RWPE2 (cell line): ENCODE results near the gene RTN4R.

Experiments used
- ATAC-seq: fragments of 200-7000 bp; cut with Tn5 transposase; 3 replicates; pipeline ENCODE4 v1.9.1; 2021; ENCODE audit warnings: low read depth
- DNase-seq: peaks from one replicate; pipeline ENCODE4 v3.0.0-alpha.2; 2020; ENCODE audit warnings: low spot score
- H3K27ac ChIP-seq: fragments of 450-650 bp; 2 replicates; pipeline ENCODE4 v1.5.1; 2017; ENCODE audit warnings: mild to moderate bottlenecking; ENCODE audit not compliant: poor library complexity, severe bottlenecking
- H3K27me3 ChIP-seq: fragments of 250-450 bp; sonication (Bioruptor Pico); 2 replicates; pipeline ENCODE4 v1.5.1; 2021; ENCODE audit warnings: mild to moderate bottlenecking, moderate library complexity; ENCODE audit not compliant: insufficient read depth, poor library complexity, severe bottlenecking
- H3K36me3 ChIP-seq: fragments of 250-450 bp; sonication (Bioruptor Pico); 2 replicates; pipeline ENCODE4 v1.5.1; 2020; ENCODE audit warnings: low read depth, mild to moderate bottlenecking, moderate library complexity
- H3K4me1 ChIP-seq: fragments of 250-450 bp; sonication (Bioruptor Pico); 2 replicates; pipeline ENCODE4 v1.5.1; 2021; ENCODE audit warnings: mild to moderate bottlenecking, moderate library complexity; ENCODE audit not compliant: insufficient read depth, poor library complexity, severe bottlenecking
- H3K4me3 ChIP-seq: fragments of 250-450 bp; sonication (Bioruptor Pico); 2 replicates; pipeline ENCODE4 v1.5.1; 2021; ENCODE audit warnings: mild to moderate bottlenecking, moderate library complexity; ENCODE audit not compliant: severe bottlenecking
- H3K9me3 ChIP-seq: fragments of 250-450 bp; sonication (Bioruptor Pico); 2 replicates; pipeline ENCODE4 v1.5.1; 2021; ENCODE audit warnings: mild to moderate bottlenecking, moderate library complexity; ENCODE audit not compliant: severe bottlenecking
- TF ChIP-seq, protein P1 (sequence below): fragments of 450-650 bp; IDR thresholded peaks from one replicate; pipeline ENCODE4 v1.5.1; 2017; ENCODE audit warnings: mild to moderate bottlenecking, moderate library complexity; ENCODE audit not compliant: poor library complexity, severe bottlenecking

The RTN4R gene

DNA sequence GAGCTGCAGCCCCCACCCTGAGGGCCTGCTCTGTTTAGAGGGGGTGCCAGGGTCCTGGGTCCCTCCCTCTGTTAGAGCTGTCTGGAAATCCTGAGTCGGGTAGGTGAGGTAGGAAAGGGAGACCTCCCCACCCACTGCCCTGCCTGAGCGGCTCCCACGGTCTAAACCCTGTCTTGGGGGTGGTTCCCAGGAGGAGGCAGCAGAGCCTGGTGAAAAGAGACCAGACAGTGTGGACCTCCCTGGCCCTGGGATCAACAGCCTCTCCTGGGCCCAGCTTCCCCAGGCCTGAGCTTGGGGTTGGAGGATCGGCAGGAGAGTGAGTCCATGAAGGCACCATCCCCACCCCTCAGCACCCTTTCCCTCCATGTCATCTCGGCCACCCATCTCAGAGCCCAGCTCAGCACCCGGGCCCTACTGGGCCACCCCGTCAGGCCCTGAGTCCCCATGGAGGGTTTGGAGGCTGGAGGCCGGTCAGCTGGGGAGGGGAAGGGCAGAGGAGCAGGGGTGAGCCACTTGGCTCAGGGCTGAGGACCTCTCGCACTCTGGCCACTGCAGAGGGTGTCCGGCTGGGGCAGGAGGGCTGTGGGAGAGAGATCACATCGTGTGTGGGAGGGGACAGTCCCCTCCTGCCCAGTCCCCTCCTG lies 37.2 kb downstream of the RTN4R start:
- TF ChIP-seq, protein P1, sequence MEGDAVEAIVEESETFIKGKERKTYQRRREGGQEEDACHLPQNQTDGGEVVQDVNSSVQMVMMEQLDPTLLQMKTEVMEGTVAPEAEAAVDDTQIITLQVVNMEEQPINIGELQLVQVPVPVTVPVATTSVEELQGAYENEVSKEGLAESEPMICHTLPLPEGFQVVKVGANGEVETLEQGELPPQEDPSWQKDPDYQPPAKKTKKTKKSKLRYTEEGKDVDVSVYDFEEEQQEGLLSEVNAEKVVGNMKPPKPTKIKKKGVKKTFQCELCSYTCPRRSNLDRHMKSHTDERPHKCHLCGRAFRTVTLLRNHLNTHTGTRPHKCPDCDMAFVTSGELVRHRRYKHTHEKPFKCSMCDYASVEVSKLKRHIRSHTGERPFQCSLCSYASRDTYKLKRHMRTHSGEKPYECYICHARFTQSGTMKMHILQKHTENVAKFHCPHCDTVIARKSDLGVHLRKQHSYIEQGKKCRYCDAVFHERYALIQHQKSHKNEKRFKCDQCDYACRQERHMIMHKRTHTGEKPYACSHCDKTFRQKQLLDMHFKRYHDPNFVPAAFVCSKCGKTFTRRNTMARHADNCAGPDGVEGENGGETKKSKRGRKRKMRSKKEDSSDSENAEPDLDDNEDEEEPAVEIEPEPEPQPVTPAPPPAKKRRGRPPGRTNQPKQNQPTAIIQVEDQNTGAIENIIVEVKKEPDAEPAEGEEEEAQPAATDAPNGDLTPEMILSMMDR: no peak
- Histone ChIP-seq H3K9me3 (no peaks in the 10 kb centered on the region), H3K4me1 (no peaks in the 10 kb centered on the region), H3K36me3 (no peaks in the 10 kb centered on the region), H3K27me3 (no peaks in the 10 kb centered on the region), H3K27ac (no peak overlapping the region), H3K4me3 (no peak overlapping the region)
- DNase-seq: no peak
- no peak for ATAC-seq

- Histone ChIP-seq H3K27me3 (no peaks in the 10 kb centered on the region), H3K9me3 (no peaks in the 10 kb centered on the region), H3K4me3 (no peak overlapping the region), H3K4me1 (no peaks in the 10 kb centered on the region), H3K36me3 (no peaks in the 10 kb centered on the region), H3K27ac (no peak overlapping the region)
- TF ChIP-seq, protein P1: no peak
- no peak for ATAC-seq
- DNase-seq: no peak
Measured at GRCh38 chr22:20229916-20230775, 38.0 kb downstream of the RTN4R start.

- no peaks in the 10 kb centered on the region for H3K27me3 ChIP-seq
- H3K36me3 ChIP-seq: no peaks in the 10 kb centered on the region
- H3K4me1 ChIP-seq: no peaks in the 10 kb centered on the region
- ATAC-seq (no peak), DNase-seq (no peak)
- no peak overlapping the region for H3K27ac ChIP-seq
- no peak overlapping the region for H3K4me3 ChIP-seq
- no peaks in the 10 kb centered on the region for H3K9me3 ChIP-seq
- TF ChIP-seq, protein P1: no peak
Measured at GRCh38 chr22:20228939-20229272, 39.2 kb downstream of the RTN4R start.

- Histone ChIP-seq H3K27ac (no peak overlapping the region), H3K4me1 (no peaks in the 10 kb centered on the region), H3K9me3 (no peaks in the 10 kb centered on the region), H3K27me3 (no peaks in the 10 kb centered on the region), H3K4me3 (no peak overlapping the region), H3K36me3 (no peaks in the 10 kb centered on the region)
- TF ChIP-seq, protein P1: no peak
- no peak for DNase-seq
- no peak for ATAC-seq
Measured at GRCh38 chr22:20228055-20228938, 39.8 kb downstream of the RTN4R start.
